Measurements from ENCODE around the gene CARS1.

The CARS1 gene

GRCh38 chr11:2960139-2960538, 97.1 kb downstream of the CARS1 start:
- no peak for DNase-seq (ENCODE audit: low read depth in 2 of 2)

DNA sequence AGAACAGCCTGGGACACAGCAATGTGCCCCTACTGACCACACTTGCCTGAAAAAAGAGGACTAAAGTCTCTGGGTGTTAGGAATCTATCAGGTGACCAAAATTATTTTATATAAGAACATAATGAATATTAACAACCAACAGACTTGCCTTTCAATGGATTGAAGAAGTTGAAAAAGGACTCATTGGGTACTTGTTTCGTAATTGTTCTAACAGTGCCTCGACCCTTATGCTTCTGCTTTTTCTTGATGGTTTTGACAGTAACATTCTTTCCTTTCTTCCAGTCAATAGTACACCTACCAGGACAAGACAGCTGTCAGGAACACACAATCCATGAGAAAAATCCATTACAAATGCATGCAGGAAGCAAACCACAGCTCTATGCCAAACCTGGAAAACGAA, 99.0 kb downstream of the CARS1 start:
- DNase-seq (ENCODE audit: low read depth in 2 of 2) = no peak

DNA sequence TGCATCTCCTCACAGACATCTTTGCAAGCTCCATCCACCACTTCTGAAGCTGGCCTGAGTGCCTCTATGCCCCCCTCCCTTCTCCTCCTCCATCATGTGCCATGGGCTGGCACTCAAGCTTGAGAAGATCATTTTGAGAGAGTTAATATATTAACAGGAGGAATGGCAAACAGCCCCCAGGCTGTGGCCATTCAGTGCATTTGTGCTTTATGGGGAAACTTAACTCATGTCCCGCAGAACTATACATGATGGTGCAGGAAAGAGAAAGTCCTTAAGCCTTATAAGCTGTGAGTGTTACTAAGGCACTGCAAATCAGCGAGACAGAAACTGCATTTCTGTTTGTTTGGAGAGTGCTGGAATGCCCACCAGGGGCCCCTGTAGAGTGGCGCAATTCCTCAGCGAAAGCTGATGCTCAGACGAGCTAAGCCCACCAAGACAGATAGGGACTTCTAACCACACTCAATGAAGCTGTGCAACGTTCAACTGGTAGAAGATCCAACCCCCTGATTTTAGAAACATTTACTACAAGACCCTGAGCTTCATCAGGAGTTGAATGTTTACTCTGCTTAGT, 101.2 kb downstream of the CARS1 start:
- no peak for DNase-seq (ENCODE audit: low read depth in 2 of 2)

- no peak for DNase-seq (ENCODE audit: low read depth in 2 of 2)
Measured at GRCh38 chr11:2954263-2954662, 103.0 kb downstream of the CARS1 start.

- DNase-seq (ENCODE audit: low read depth in 2 of 2) = no peak
Measured at GRCh38 chr11:2952290-2952689, 104.9 kb downstream of the CARS1 start.

DNA sequence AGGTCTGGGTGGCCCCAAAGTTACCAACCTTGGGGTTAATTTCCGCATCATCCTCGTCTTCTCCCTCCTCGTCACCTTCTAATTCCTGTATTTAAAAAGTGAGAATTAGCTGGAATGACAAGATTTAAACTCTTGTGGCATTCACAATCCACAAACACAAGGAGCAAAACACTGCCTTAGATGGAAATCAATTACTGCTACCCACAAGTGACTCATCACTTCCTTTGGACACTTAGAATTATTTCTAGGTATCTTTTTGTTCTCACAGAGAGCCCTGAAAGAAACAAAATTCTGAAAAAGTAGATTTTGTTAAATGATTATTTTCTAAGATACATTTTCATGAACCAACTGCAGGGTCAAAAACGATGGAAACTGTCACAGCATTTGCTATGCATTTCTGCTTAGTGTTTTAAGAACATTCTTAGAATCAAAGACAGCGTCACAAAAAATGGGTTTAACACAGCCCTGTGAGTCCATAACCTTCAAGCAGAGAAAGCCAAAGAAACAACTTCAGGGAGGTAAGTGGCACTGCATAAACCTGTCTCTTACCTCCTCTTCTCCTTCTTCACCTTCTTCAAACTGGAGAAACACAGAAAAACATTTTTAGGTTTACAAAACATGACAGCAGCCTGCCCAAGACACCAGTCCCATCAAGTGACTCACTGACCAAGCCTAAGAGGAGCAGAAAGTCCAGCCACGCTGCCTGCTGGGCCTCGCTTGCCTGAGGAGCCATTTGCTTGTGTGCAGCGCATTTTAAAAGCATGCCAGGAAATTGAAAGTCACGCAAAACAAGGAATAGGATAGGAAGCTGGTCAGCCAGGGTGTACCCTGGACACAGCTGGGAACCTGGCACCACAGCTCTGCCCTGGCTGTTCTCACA, 105.8 kb downstream of the CARS1 start:
- DNase-seq (ENCODE audit: low read depth in 2 of 2) = no peak
